IPS-NIHi11 (cell line): ENCODE measurements around the gene TLCD3B.
"Not testable (repeated sequence)": the region's sequence is repeated elsewhere in the genome, so short reads cannot be mapped to it uniquely, and the experiment has no call there.

ENCODE experiments used
- DNase-seq: peaks from one replicate; pipeline ENCODE4 v3.0.0; 2012; ENCODE audit warnings: mixed read lengths, low spot score

TLCD3B gene

GRCh38 chr16:30025574-30025973 lies 5.5 kb downstream of the TLCD3B start:
- no peak for DNase-seq

GRCh38 chr16:30025156-30025555 lies 5.9 kb downstream of the TLCD3B start:
- no peak for DNase-seq

GRCh38 chr16:30024451-30024850 lies 6.6 kb downstream of the TLCD3B start:
- DNase-seq, result no peak

GRCh38 chr16:30023586-30023985 lies 7.5 kb downstream of the TLCD3B start:
- DNase-seq, result no peak

- no peak for DNase-seq
These were observed 8.2 kb downstream of the TLCD3B start, which contains the start of gene C16orf92 for GRCh38 chr16:30022887-30023286. Gene C16orf92 (plus strand): TSS chr16:30023198. CDS start chr16:30023341, 143 bp downstream.

- DNase-seq, result no peak
These were observed 12.3 kb downstream of the TLCD3B start for GRCh38 chr16:30018731-30019158.

- not testable (repeated sequence) for DNase-seq
These were observed 13.1 kb downstream of the TLCD3B start for GRCh38 chr16:30017937-30018336.

GRCh38 chr16:30017277-30017656 lies 13.8 kb downstream of the TLCD3B start:
- no peak for DNase-seq

GRCh38 chr16:30016555-30017276 lies 14.4 kb downstream of the TLCD3B start:
- no peak for DNase-seq

GRCh38 chr16:30015450-30015849 lies 15.6 kb downstream of the TLCD3B start:
- DNase-seq, result not testable (repeated sequence)

GRCh38 chr16:30012598-30012997 lies 18.5 kb downstream of the TLCD3B start:
- DNase-seq, result not testable (repeated sequence)

GRCh38 chr16:30011714-30012504 lies 19.2 kb downstream of the TLCD3B start:
- no peak for DNase-seq

- DNase-seq, result peak; percentile 84
These were observed 20.0 kb downstream of the TLCD3B start, which contains the start of gene DOC2A for GRCh38 chr16:30010844-30011713. Gene DOC2A (minus strand): TSS chr16:30011027. CDS start chr16:30010222, 805 bp downstream.

- DNase-seq, result no peak
These were observed 20.9 kb downstream of the TLCD3B start for GRCh38 chr16:30009990-30010843.

GRCh38 chr16:30009085-30009862 lies 21.8 kb downstream of the TLCD3B start:
- no peak for DNase-seq

GRCh38 chr16:30007378-30007895 lies 23.6 kb downstream of the TLCD3B start:
- no peak for DNase-seq

- no peak for DNase-seq
These were observed 24.3 kb downstream of the TLCD3B start for GRCh38 chr16:30006659-30007377.

GRCh38 chr16:30006095-30006473 lies 25.0 kb downstream of the TLCD3B start:
- DNase-seq, result no peak

- peak; percentile 83 for DNase-seq
These were observed 25.6 kb downstream of the TLCD3B start for GRCh38 chr16:30005341-30006094.
